Activated CD4-positive, CD25-positive, alpha-beta regulatory T cell treated with anti-CD3 and anti-CD28 coated beads, Interleukin-2, amount 50 U/mL, for 72 hours (primary cell): ENCODE measurements around the gene LSMEM2.
"Not testable (repeated sequence)": the region's sequence is repeated elsewhere in the genome, so short reads cannot be mapped to it uniquely, and the experiment has no call there.

Source experiments
- DNase-seq: peaks from one replicate; pipeline ENCODE4 v3.0.0; 2021

Gene LSMEM2

DNA sequence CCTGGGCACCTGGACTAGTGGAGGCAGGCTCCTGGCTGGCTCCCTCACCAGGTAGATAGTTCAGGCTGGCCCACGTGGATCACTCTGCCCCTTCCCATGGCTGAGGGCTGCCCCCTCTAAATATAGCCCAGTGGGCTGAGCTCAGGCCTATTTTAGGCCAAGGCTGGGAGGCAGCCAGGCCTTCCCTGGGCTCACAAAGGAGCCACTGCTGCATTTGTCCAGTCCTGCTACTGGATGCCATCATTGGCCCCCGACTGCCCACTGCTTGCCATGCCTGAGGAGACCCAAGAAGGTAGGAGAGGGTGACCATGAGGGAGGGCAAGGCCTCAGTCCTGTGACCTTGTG is at the start of gene LSMEM2:
LSMEM2 (plus strand) TSS at position 208 of the 345 bp plus-strand sequence; CDS start at position 235, 27 bp downstream.
- no peak for DNase-seq

DNA sequence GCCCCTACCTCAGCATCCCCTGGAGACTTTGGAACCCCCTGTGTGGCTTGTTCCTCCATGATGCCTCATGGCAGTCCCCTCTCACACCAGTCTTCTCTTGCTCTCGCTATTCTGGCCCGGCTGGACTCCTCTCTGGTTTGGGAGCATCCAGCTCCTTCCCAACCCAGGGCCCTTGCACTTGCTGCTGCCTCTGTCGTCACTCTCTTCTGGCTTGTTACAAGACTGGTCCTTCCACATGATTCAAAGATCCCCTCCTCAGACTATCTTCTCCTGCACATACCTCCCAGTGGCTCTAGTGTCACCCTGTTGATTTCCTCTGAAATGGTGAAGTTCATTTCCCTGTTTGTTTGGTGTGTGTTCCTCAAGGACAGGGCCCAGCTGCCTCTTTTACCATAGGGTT is 49.4 kb upstream of the LSMEM2 start:
- DNase-seq = no peak

DNA sequence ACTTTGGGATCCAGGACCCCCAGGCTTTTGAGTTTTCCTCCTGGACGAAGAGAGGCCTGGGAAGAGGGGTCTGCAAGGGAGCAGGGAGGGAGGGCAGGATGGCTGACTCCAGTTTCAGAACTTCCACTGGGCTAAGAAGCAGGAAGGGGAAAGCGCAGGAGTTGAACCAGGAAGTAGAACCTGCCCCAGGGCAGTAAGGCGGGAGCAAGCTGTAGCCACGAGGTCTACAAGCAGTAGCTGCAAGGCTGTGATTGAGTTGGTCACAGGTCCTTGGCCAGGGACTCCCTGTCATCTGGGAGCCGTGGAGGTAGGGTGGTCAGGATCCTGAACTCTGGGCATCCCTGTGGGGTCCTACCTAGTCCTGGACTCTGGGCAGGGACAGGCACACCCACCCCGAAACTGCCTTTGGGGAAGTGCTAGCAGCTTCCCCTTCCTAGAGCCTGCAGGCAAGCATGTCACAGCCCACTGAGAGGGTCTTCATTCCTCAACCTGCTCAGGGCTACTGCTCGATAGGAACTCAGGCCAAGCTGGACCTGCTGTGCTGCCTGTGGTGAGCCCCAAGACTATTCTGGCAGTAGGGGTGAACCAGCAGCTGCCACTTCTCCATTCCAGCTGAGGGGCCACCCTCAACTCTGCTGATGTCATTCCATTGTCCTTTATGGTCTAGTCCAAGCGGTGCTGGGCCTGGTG is 48.6 kb upstream of the LSMEM2 start:
- no peak for DNase-seq

DNA sequence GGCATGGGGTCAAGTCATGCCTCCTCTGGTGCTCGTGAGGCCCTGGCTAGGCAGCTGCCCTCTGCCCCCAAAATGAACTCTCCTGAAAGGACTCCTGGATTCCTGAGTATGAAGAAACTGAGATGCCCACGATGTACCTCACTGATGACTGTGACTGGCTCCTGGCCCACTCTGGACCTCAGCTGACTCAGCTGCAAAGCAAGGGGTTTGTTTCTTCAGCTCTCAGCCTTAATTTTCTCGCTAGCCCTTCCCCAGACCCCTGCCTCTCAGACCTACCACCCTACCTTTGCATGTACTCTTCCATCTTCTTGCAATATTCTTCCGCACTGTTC is 48.1 kb upstream of the LSMEM2 start:
- DNase-seq = no peak

DNA sequence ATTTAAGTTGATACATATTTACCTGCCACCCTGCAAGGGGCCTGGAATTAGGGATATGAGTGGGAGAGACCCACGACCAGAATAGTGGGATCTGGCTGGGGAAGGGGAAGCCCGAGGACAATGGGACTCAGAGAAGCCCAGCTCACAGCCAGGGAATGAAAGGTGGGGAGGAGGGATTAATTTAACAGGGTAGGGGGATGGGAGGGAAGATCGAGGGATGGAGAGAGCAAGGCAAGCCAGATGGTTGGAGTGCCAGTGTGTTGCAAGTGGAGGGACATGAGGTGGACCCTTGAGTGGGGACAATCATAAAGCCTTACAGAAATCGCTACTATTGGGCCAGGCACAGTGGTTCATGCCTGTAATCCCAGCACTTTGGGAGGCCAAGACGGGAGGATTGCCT is 47.3 kb upstream of the LSMEM2 start:
- no peak for DNase-seq

DNA sequence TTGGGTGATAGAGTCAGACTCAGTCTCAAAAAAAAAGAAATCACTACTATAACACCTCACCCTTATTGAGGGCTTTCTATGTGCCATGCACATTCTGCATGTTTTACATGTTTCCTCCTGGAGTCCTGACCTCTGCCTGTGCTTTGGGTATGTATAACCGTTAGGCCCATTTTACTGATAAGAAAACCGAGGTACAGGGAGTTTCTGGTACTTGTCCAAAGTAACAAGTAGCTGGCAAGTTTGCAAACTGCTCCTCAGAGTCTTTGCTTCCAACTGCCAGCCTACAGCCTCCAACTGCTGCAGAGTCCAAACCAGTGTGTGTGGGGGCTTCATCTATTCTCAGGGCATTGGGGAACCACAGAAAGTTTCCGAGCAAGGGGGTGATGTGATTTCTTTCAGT is 46.6 kb upstream of the LSMEM2 start:
- no peak for DNase-seq

DNA sequence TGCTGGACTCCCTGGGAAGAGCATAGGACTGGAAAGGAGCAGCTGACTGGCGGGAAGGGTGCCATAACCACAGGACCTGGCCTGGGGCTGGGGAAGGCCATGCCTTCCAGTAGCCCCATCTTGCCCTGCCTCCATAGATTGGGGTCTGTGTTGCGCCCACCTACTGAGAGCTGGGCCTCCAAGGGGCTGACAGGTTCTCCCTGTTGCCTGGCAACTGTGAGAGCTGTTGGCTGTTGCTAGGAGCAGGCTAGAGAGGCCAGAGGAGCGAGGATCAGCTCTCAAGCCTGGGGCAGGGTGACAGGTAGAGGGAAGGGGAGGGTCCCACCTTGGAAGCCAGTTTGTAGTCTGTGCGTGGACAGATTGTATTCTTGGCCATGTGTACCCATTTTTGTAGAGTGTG is 45.7 kb upstream of the LSMEM2 start:
- no peak for DNase-seq

DNA sequence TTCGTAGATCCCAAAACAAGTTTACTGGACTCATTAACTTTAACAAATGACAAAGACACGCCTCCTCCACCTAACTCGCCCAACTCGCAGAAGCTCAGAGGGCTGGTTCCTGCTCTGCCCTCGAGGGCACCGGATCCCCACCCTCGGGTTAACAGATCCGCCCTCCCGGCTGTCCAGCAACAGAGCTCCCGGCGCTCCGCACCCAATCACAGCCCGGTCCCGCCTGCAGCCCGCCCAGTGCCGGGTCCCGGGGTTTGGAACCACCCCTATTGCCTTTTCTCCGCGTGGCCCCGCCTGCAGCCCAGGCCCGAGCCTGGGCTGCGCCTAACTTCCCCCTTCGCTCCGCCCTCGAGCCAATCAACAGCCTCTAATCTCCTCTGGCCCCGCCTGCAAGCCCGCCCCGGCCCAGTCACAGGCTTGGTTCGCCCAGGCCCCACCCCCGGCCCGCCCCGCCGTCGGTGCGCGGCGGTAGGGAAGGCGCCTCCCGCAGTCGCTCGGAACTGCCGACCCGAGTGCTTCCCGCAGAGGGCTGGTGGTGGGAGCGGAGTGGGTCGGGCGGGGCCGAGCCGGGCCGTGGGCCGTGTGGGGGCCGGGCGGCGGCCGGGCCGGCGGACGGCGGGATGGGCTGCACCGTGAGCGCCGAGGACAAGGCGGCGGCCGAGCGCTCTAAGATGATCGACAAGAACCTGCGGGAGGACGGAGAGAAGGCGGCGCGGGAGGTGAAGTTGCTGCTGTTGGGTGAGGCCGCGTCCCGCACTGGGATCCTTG is 43.0 kb upstream of the LSMEM2 start, which contains the start of gene GNAI2:
GNAI2 (plus strand) TSS at position 489 of the 768 bp plus-strand sequence; CDS start at position 621, 132 bp downstream.
- DNase-seq = peak; percentile 98

DNA sequence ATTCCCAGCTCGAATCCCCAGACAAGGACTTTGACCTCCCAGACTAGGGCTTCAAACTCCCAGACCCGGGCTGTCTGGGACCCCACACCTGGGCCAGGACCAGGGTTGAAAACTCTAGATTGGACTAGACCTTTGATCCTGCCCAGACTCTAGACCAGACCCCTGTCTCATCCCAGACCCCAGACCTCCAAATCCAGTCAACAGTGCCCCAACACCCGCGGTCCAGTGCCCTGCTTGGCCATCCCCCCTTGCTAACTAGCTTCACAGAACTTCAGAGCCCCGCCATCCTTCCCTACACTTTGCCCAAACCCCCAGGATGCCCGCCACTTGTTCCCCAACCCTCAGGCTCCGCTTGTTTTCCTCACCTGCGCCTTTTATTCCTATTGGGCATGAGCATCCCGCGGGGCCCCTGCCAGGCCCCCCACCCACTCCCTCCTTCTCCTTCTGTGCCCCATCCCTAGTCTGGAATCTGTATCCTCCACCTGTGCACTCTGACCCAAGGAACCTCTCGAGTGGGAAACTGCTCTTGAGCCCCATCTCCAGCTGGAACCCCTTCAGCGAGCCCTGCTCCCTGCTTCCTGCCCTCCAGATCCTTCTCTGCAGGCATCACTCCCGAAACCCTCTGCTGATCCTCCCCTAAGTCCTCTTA is 42.3 kb upstream of the LSMEM2 start:
- DNase-seq = no peak

DNA sequence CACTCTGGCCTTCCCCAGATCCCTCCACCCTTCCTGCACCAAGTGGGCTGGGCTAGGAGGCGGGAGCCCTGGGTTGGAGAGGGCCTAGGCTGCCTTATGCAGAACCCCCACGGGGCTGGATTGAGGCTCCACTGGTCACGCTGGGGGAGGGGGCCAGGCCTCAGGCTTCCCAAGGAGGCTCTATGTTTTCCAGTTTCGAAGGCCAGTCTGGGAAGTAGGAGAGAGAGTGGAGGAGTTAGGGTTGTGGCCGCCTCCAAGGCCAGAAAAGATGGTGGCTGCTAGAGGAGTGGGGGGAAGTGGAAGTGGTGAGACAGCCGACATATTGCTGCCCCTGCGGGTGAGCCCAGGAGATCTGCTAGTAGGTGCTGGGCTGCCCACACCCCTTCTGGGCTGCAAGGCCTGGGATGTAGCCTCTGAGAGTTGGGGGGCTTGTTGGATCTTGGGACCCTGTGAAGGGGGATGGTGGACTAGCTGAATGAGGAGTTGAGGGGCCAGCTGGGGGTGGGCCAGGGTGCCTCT is 41.7 kb upstream of the LSMEM2 start:
- peak; percentile 45 for DNase-seq

DNA sequence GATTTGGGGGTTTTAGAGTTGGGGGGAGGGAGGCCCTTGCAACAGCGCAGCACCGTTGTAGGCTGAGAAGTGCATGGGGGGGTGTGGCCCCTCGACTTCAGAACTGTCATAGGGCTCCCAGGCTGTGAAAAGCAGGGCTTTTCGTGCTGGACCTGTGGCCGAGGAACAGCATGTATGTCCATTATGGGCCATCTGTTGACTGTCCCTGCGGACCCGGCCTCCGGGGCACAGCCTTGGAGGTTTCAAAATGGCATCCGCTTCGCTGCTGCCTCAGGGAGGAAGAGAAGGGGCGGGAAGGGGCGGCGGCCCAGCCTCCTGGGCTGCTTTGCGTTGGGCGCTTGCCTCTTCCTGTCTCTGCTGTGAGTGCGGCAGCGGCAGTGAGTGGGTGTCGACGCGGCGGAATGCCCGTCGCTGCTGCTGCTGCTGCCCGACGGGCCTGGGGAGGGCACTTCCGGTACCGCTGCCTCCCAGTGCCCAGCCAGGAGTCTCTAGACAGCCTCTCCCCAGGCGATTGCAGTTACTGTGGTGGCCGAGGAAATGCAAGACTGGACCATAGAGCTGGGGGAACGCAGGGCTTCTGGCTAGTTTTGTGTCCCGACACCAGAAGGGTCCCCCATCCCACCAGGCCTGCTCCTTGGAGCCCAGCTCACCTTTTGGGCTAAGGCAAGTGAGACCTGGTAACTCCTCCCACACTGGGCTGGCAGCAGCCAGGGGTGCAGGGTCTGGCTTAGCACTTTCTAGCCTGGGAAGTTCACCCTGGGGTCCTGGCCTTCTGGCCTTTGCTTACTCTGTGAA is 40.9 kb upstream of the LSMEM2 start:
- DNase-seq = peak; percentile 84

DNA sequence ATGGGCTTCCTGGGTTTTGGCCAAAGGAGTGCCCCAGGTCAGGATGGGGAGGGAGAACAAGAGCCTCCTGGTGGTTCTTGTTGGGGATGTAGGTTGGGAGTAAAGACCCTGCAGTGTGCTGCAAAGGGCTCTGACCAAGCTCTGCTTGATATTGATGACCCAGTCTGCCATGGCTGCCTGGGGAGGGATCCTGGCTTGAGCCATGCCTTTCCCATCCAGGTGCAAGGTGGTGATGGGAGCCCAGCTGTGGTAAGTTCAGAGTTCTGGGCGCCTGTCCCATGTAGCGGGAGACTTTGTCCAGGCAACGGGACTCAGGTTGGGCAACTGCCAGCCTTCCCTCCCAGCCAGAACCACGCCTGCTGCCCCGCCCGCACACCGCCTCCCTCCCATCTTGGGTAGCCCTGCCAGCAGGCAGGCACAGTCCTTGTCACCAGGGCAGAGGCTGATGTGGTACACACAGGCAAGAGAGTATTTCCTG is 40.3 kb upstream of the LSMEM2 start:
- DNase-seq = no peak

DNA sequence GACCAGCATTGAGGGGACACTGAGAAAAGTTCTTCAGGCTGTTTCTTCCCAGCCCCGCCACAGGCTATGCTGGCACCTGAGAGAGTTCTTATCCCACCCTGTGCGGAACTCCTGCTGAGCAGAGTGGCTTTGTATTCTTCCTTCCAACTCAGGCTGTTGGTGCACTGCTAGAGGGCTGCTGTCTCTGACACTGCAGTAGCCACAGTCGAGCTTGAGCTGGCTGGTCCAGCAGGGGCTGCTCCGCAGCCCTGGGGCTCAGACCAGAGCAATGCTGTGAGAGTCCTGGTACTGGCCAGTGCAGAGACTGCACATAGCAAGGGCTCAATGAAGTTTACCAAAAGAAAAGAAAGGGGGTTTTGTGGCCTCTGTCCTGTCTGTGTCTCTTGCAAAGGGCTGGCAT is 39.2 kb upstream of the LSMEM2 start:
- no peak for DNase-seq

DNA sequence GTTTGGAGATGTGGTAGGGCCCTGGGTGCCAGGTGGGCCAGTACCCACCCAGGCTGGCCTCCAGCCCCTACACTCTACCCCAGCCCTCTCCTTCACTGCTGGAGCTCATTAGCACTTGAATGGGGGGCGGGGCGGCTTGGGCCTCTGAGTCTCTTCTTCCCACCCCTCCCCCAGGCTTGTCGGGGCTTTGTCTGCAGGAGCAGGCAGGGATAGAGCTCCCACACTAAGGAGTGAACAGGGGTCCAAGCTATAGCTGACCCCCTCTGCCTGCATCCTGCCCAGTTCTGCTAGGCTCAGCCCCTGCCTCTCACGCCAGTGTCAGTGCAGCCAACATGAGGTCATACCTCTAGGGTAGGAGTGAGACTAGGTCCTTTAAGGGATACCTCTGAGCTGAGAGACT is 37.7 kb upstream of the LSMEM2 start:
- DNase-seq = no peak

DNA sequence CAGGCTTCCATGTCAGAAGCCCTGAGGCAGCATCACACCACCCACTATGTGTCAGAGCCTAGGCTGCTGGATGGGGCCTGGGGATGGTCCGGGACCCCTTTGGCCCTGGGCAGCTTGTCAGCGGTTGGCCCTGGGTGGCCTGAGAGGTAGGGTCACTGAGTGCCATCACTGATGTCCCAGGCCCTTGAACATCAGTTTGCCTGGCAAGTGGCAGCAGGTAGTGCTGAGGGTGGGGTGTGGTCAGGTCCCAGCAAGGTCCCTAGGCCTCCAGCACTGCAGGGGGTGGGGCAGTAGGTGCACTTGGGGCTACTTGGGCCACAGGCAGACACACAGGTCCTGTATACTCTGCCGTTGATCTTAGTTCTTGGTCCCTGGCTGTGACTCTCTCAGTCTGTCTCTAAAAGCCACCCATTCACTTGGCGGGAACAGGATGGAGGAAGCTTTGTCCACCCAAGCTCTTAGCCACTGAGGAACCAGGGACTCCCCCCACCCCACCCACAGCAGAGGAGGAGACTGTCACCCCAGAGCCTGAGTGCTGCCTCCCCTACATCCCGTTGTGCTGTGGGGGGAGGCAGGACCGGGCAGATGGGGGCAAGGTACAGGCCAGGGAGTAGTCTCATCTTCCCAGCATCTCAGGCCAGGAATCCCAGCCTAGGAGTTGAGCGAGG is 37.0 kb upstream of the LSMEM2 start:
- no peak for DNase-seq

DNA sequence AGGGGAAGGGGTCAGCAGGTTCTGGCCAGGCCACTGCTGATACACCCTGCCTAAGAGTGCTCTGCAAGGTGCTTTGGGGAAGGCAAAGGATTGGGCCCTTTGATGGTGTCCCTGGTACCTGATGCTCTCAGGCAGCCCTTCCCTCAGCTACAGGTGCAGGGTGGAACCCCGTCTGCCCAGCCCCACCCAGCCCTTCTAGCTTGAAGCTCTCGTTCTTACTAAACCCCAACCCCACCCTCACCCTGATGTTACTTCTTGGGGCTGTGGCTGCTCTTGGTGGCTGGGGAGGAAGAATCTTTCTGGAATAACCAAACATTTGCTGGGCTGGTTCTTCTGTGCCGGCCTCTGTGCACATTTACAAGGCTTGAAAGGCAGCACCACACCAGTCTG is 36.5 kb upstream of the LSMEM2 start:
- no peak for DNase-seq

DNA sequence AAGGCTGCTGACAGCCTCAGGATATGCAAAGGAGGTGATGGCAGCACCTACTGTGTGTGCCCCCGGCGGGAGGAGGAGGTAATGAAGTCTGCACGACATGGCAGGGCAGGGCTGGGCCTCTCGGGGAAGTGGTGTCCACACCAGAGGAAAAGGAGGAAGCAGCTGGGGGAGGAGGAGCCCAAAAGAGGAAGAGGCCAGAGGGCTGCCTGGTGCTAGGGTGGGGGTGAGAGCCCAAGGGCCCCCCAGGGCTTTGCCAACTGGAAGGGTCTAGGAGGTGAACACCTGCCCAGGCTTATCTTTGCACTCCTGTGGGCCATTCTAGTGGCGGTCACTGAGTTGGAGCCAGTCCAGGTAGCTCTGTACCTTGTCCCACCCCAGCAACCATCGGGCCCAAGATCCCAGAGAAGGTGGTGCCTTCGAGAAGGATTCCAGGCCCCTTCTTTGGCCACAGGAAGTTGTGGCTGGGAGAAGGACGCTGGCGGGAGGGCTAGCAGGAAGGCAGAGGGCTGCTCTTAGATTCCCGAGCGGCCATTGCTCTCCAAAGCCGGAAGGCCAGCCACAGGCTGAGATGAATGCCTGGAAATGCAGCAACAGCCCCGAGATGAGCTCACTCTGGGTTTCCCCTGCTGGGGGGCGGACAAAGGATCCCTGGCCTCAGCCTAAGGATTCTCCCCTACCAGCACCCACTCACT is 35.9 kb upstream of the LSMEM2 start:
- no peak for DNase-seq

DNA sequence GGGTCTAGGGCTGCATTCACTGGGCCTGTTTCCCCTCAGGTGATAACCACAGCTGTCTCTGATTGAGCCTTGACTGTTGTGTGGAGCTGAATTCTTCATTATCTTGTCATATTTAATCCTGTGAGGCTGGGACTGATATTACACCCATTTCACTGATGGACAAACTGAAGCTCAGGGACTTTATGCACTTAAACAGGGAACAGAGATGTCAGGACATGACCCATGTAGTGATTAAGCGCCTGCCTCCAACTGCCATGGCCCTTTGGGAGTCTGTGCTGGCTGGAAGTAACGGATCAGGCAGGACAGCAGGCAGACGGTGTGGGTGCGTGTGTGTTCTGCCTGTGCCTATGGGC is 35.4 kb upstream of the LSMEM2 start:
- no peak for DNase-seq

DNA sequence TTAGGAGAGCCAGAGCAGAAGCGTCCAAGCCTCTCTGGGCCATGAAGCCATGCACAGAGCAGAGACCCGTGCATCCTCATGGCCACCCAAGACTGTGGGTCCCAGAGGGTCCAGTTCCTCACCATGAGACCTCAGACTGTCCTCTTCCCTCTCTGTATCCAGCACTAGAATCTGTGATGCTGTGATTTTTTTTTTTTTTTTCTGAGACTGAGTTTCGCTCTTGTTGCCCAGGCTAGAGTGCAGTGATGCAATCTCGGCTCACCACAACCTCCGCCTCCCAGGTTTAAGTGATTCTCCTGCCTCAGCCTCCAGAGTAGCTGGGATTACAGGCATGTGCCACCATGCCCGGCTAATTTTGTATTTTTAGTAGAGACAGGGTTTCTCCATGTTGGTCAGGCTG is 34.1 kb upstream of the LSMEM2 start:
- not testable (repeated sequence) for DNase-seq

DNA sequence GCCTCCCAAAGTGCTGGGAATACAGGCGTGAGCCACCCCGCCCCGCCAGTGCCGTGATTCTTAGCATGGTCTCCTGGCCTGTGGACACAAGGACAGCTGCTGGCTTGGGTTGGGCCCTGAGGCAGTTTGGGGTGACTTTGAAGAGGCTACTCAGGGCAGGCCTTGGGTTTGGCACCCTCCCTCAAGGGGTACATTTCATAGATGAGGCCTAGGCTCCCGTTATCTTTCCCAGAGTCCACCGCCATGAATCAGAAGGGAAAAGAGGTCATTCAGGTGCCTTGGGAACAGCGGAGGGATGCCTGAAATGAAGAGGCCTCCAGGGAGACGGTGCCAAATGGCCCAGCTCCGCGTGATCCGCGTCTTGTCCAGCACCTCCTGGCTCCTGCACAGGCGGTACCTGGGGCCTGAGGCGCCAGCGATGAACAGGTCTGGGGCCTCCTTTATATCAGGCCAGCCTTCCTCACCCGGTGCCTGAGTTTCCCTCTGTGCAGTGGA is 33.6 kb upstream of the LSMEM2 start:
- no peak for DNase-seq

DNA sequence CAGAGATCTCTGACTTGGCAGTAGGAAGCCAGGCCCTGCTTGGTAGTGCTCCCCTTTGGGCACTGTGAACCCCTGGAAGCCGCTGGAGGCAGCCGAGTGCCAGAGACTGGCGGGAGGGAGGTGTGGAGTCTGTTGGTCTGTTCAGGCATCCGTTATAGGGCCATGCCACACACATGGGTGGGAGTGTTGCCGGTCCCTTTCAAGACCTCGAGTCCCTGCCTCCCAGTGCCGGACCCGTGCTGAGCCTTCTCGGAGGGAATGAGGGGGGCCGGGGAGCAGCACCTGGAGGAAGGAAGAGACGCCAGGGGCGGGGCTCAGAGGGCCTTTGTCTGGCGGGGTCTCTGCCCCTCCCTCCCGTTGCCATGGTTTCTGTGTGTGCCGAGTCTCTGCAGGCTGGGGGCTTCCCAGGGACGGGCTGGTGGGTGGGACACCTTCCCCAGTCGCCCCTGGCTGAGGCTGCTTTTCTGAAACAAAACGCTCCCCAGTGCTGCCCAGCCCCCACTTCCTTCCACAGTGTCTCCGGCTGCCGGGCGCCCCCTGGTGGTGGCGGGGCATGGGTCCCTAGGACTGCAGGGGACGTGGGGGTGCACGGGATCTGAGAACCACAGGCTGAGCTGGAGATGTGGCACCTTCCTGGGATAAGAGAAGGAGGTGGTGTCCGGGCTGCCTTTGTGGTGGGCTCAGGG is 32.9 kb upstream of the LSMEM2 start:
- peak; percentile 97 for DNase-seq
